ENCODE measurements around the gene LYRM7. TPM values are rescaled to one million over a fixed set of nuclear protein-coding genes. Genes with fewer than 3 reads are reported as not detected.

The LYRM7 gene
- total RNA-seq, 1 donor from 2014 or later = 10.7 TPM

DNA sequence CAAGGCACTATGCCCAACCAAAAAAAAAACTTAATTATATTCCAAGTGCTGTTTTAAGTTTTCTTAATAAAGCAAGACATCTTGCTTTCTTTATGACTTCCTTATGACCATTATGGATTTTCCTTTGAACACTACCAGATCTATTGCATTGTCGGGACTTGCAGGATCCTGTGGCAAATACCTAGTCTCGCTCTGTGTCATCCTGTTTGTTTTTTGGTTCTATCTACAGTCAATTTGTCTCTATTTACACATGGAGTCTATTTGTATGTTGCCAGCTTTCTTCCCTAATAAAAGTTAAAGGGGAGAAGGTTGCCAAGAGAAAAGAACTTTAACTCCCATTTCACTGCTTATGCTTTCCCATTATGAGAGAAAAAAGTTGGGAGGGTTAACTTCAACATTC, 10.6 kb upstream of the LYRM7 start:
- no peak overlapping the region for H3K27ac Mint-ChIP-seq (ENCODE audit: unreplicated experiment)
- no peaks in the 10 kb centered on the region for H3K27me3 Mint-ChIP-seq (ENCODE audit: low read depth)
- H3K9me3 Mint-ChIP-seq = no peaks in the 10 kb centered on the region
- peaks cover 25% of the 10 kb centered on the region for H3K4me1 Mint-ChIP-seq
- TF ChIP-seq CTCF (conservative IDR thresholded peaks at IDR 0.05) = no peak
- DNase-seq (ENCODE audit: low read depth, low spot score) = no peak
- no peak overlapping the region for H3K4me3 Mint-ChIP-seq
- peaks cover 29% of the 10 kb centered on the region for H3K36me3 Mint-ChIP-seq (ENCODE audit: low read depth)

DNA sequence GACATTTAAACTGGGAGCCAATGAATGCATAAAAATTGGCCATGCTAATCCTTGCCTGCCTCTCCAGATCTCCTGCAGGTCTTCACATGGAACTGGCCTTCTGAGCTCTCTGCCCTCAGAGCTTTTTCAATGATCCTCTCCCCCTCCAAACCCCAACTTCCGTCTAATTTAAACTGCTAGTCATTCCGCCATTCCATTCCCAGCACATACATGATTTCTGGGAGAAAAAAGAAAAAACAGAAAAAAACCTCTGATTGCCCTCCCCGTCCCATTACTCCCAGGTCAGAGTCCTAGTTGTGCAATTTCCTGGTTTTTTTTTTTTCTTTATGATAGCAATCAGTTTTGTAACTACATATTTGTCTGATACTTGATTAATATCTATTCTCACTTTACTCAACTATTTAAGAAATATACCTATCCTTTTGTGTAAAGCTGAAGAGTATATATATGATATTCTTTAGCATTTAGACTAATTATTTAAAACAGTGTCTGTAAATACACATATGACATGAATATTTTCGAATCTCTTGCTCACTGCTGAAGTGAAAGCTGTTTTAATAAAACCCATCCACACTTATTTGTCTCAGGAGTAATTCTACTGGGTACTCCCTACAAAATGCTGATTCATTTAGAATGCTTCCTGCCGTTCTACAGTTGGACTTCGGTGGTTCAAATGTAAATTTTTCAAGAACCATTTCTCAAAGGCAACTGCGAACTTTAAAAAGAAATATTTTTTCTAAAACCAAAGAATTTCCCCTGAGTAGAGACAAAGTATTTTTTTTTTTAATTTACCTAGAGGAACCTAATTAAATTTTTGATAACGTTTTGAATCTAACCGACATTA, 7.2 kb upstream of the LYRM7 start:
- no peaks in the 10 kb centered on the region for H3K27me3 Mint-ChIP-seq (ENCODE audit: low read depth)
- H3K36me3 Mint-ChIP-seq (ENCODE audit: low read depth) = peaks cover 26% of the 10 kb centered on the region
- H3K9me3 Mint-ChIP-seq = no peaks in the 10 kb centered on the region
- peak overlapping the region; percentile 86 for H3K27ac Mint-ChIP-seq (ENCODE audit: unreplicated experiment)
- H3K4me1 Mint-ChIP-seq = peaks cover 33% of the 10 kb centered on the region
- TF ChIP-seq CTCF (conservative IDR thresholded peaks at IDR 0.05) = no peak
- H3K4me3 Mint-ChIP-seq = peak overlapping the region; percentile 93
- no peak for DNase-seq (ENCODE audit: low read depth, low spot score)

DNA sequence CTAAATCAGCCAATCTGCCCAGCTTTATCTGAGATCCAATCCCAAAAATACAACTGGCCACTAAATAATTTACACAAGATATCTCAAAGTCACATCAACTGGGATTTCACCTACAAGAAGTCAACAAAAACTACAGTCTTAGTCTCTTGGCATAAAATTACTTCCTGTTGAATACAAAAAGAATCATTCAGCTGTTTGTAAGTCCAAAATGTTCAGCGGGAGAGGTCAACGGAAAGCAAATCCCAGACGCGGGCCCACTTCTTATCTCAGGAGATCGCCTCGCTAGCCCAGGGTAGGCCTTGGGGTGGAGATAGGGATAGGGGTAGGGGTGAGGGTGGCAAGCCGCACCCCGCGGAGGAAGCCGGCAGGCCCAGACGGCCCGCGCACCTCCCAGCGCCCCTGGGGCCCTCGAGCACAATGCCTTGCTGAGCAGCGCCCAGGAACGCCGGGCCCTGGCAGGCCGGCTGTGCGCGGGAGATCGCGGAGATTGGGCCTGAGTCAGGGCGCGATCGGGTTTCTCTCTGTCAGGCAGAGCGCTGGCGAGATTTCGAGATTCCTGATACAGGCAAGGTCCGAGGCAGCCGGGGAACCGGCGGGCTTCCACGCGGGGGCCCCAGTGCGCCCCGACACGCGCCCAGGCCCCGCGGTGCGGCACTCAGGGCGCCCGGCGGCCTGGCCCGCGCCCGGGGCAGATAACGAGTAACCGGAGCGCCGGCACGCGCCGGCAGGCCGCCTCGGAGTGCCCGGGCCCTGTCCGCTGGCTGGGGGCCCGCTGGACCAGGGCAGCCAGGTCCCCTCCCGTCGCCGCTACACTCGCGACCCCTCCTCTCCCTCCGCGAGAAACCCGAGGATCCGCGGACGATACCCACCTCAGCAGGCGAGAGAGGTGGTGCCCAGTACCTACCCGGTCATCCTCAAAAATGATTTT, 6.3 kb upstream of the LYRM7 start:
- H3K27me3 Mint-ChIP-seq (ENCODE audit: low read depth) = no peaks in the 10 kb centered on the region
- H3K4me3 Mint-ChIP-seq = peak overlapping the region; percentile 99
- peak overlapping the region; percentile 99 for H3K27ac Mint-ChIP-seq (ENCODE audit: unreplicated experiment)
- peaks cover 21% of the 10 kb centered on the region for H3K36me3 Mint-ChIP-seq (ENCODE audit: low read depth)
- H3K9me3 Mint-ChIP-seq = no peaks in the 10 kb centered on the region
- peak; percentile 54 for DNase-seq (ENCODE audit: low read depth, low spot score)
- no peak for TF ChIP-seq CTCF (conservative IDR thresholded peaks at IDR 0.05)
- H3K4me1 Mint-ChIP-seq = peaks cover 35% of the 10 kb centered on the region

DNA sequence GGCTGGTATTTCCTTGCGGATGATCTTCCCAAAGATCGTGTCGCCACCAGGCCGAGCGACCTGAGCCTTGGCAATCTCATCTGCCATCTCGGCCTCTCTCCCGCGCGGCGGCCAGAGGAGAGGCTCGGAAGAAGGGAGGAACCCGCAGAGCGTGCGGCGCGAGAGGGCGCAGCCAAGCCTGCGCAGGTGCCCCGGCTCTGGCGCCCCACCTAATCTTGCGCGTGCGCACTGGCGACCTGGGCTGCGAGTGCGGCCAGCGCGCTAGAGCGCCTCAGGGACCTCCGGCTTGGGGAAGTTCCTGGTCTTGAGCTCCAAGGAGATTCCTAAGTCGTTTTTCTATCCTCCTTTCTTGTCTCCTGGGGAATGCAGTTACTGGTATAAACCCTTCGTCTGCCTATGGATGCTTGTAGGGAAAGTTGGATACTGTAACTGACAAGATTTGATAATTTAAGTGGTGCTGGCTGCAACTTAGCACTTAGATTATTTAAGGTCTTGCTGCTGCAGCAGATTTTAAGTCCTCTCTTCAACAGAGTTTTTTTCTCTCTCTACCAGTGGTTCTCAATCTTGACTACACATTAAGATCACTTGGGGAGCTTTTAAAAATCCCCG, 5.5 kb upstream of the LYRM7 start, which contains the start of gene HINT1:
HINT1 (minus strand) TSS at position 138 of the 609 bp plus-strand sequence; CDS start at position 87, 51 bp downstream.
- Mint-ChIP-seq H3K4me3 (peak within 1 kb of the TSS; percentile 99), H3K4me1 (peaks cover 39% of the 10 kb centered on the region), H3K27me3 (ENCODE audit: low read depth) (no peaks in the 10 kb centered on the region), H3K36me3 (ENCODE audit: low read depth) (peaks cover 18% of the 10 kb centered on the region), H3K9me3 (no peaks in the 10 kb centered on the region), H3K27ac (ENCODE audit: unreplicated experiment) (peak within 1 kb of the TSS; percentile 99)
- no peak for TF ChIP-seq CTCF (conservative IDR thresholded peaks at IDR 0.05)
- peak; percentile 87 for DNase-seq (ENCODE audit: low read depth, low spot score)

- Mint-ChIP-seq H3K36me3 (ENCODE audit: low read depth) (peaks cover 4% of the 10 kb centered on the region), H3K27me3 (ENCODE audit: low read depth) (no peaks in the 10 kb centered on the region), H3K9me3 (no peaks in the 10 kb centered on the region), H3K27ac (ENCODE audit: unreplicated experiment) (no peak overlapping the region), H3K4me1 (peaks cover 49% of the 10 kb centered on the region), H3K4me3 (peak overlapping the region; percentile 99)
- no peak for DNase-seq (ENCODE audit: low read depth, low spot score)
- TF ChIP-seq CTCF (conservative IDR thresholded peaks at IDR 0.05) = no peak
Observed at GRCh38 chr5:131167615-131168014, 3.1 kb upstream of the LYRM7 start.

All from neural crest cell (in vitro differentiated cells).